Natural killer cell (primary cell): ENCODE results near the gene CEMIP. TPM values are rescaled to one million over a fixed set of nuclear protein-coding genes. Genes with fewer than 3 reads are reported as not detected.

Experiments
- ATAC-seq, 3 donors: fragments of 150-1000 bp in 2 of 3; fragments of 200-7000 bp in 1 of 3; cut with Tn5 transposase; 1 replicate in 1 of 3; 2 replicates in 2 of 3; pipeline ENCODE4 v1.10.0; 2021; ENCODE audit warnings: mild to moderate bottlenecking in 2 of 3, moderate library complexity in 2 of 3
- DNase-seq, 2 donors: peaks; one replicate each; pipeline versions ENCODE4 v3.0.0 to v3.0.0-alpha.2; 2013 to 2021; ENCODE audit warnings: mixed read lengths in 1 of 2
- H3K27ac ChIP-seq: one replicate; pipeline ENCODE4 v1.5.1; 2013; ENCODE audit warnings: mild to moderate bottlenecking, low read length
- H3K27me3 ChIP-seq: one replicate; pipeline ENCODE4 v1.6.1; 2013; ENCODE audit warnings: low read length; ENCODE audit not compliant: control insufficient read depth, insufficient read depth
- H3K36me3 ChIP-seq: one replicate; pipeline ENCODE4 v1.6.1; 2013; ENCODE audit warnings: low read length; ENCODE audit not compliant: control insufficient read depth, insufficient read depth
- H3K4me1 ChIP-seq: one replicate; pipeline ENCODE4 v1.6.1; 2013; ENCODE audit warnings: low read length; ENCODE audit not compliant: control insufficient read depth, insufficient read depth
- H3K4me3 ChIP-seq: one replicate; pipeline ENCODE4 v1.5.1; 2013; ENCODE audit warnings: low read length
- H3K9me3 ChIP-seq: one replicate; pipeline ENCODE4 v1.6.1; 2013; ENCODE audit warnings: low read length; ENCODE audit not compliant: control insufficient read depth, insufficient read depth
- H3K27ac Mint-ChIP-seq, 2 donors: one replicate each; pipeline ENCODE4 v1.8.0; 2022; ENCODE audit warnings: mild to moderate bottlenecking in 2 of 2, mixed read lengths in 2 of 2, moderate library complexity in 1 of 2
- H3K27me3 Mint-ChIP-seq, 2 donors: one replicate each; pipeline ENCODE4 v1.8.0; 2022; ENCODE audit warnings: low read depth in 2 of 2, mixed read lengths in 2 of 2
- H3K36me3 Mint-ChIP-seq: one replicate; pipeline ENCODE4 v1.8.0; 2022; ENCODE audit warnings: mixed read lengths
- H3K4me1 Mint-ChIP-seq, 2 donors: one replicate each; pipeline ENCODE4 v1.8.0; 2022; ENCODE audit warnings: mixed read lengths in 2 of 2
- H3K4me3 Mint-ChIP-seq: one replicate; pipeline ENCODE4 v1.8.0; 2022; ENCODE audit warnings: mild to moderate bottlenecking, moderate library complexity, mixed read lengths
- H3K9me3 Mint-ChIP-seq, 2 donors: one replicate each; pipeline ENCODE4 v1.8.0; 2022; ENCODE audit warnings: mixed read lengths in 2 of 2
- CTCF ChIP-seq: fragments of 200-600 bp; IDR thresholded peaks from one replicate; pipeline ENCODE4 v1.8.0; 2022; ENCODE audit warnings: antibody characterized with exemption
- WGBS: methylation state at CpG from one replicate; pipeline ENCODE4 v1.1.7; 2013; ENCODE audit warnings: missing lambda C conversion rate; ENCODE audit not compliant: insufficient coverage; 5-methylcytosine and 5-hydroxymethylcytosine counted together
- intact Hi-C: fragments of 100-400 bp; cut with micrococcal nuclease; formaldehyde crosslinking; loops from one replicate; pipeline ENCODE4 v1.14.2; 2022
- total RNA-seq, 4 donors: library from RNA; stranded (reverse); fragments of 120-200 nt in 1 of 4; gene quantifications; one replicate each; pipeline versions ENCODE4 v1.2.3 to v1.2.4, GENCODE V29; 2013 to 2022

CEMIP gene
- total RNA-seq, 3 donors from 2014 or later (not counting 1 experiment from before 2014, with no cell fraction given): 0.07 to 0.82 TPM; not detected in 1

- WGBS: 100% methylated on average over 1 of the region's 1 CpG
- H3K9me3 Mint-ChIP-seq: no peaks in the 10 kb centered on the region
- no peak for TF ChIP-seq CTCF
- H3K4me3 Mint-ChIP-seq: peak overlapping the region; percentile 56
- H3K36me3 Mint-ChIP-seq: no peaks in the 10 kb centered on the region
- H3K27me3 Mint-ChIP-seq: no peaks in the 10 kb centered on the region
- Histone ChIP-seq H3K27me3 (no peaks in the 10 kb centered on the region), H3K4me3 (no peak overlapping the region), H3K36me3 (peaks cover 3% of the 10 kb centered on the region), H3K9me3 (no peaks in the 10 kb centered on the region), H3K27ac (peak overlapping the region; percentile 6), H3K4me1 (peaks cover 17% of the 10 kb centered on the region)
- intact Hi-C loops: no loop called here
- ATAC-seq (no peak), DNase-seq (peak in 1 of 2 donors; percentile 36)
- H3K4me1 Mint-ChIP-seq: peaks cover 20 to 25% of the 10 kb centered on the region in 2 donors
- H3K27ac Mint-ChIP-seq: peak overlapping the region; percentile 70 to 96
These were observed 219.1 kb downstream of the CEMIP start for GRCh38 chr15:80998251-80998650.

GRCh38 chr15:80999623-81000036, 220.5 kb downstream of the CEMIP start:
- Histone ChIP-seq H3K4me3 (peak overlapping the region; percentile 94), H3K36me3 (peaks cover 4% of the 10 kb centered on the region), H3K27me3 (no peaks in the 10 kb centered on the region), H3K27ac (peak overlapping the region; percentile 98), H3K4me1 (peaks cover 20% of the 10 kb centered on the region), H3K9me3 (no peaks in the 10 kb centered on the region)
- under 1% methylated on average over 12 of the region's 13 CpGs for WGBS
- TF ChIP-seq CTCF: no peak
- no peak for ATAC-seq
- H3K4me3 Mint-ChIP-seq: peak overlapping the region; percentile 94
- peak in 1 of 2 donors; percentile 81 for DNase-seq
- intact Hi-C loops: loop anchor here (1.0 kb wide), 1 partner anchor 9 kb away; no protein-coding TSS in a partner anchor
- no peaks in the 10 kb centered on the region for H3K27me3 Mint-ChIP-seq
- peak overlapping the region; percentile 94 to 96 for H3K27ac Mint-ChIP-seq
- no peaks in the 10 kb centered on the region for H3K36me3 Mint-ChIP-seq
- H3K4me1 Mint-ChIP-seq: peaks cover 33 to 39% of the 10 kb centered on the region in 2 donors
- no peaks in the 10 kb centered on the region for H3K9me3 Mint-ChIP-seq

GRCh38 chr15:81000144-81000623, 221.0 kb downstream of the CEMIP start:
- DNase-seq (peak in 1 of 2 donors; percentile 52), ATAC-seq (no peak)
- Mint-ChIP-seq H3K27me3 (no peaks in the 10 kb centered on the region), H3K27ac (peak overlapping the region; percentile 94 to 96), H3K36me3 (no peaks in the 10 kb centered on the region), H3K9me3 (no peaks in the 10 kb centered on the region), H3K4me3 (peak overlapping the region; percentile 94), H3K4me1 (peaks cover 39 to 44% of the 10 kb centered on the region in 2 donors)
- peak overlapping the region; percentile 94 for H3K4me3 ChIP-seq
- no peaks in the 10 kb centered on the region for H3K9me3 ChIP-seq
- H3K27me3 ChIP-seq: no peaks in the 10 kb centered on the region
- H3K36me3 ChIP-seq: peaks cover 4% of the 10 kb centered on the region
- peaks cover 20% of the 10 kb centered on the region for H3K4me1 ChIP-seq
- no peak for TF ChIP-seq CTCF
- 1% methylated on average over 21 of the region's 21 CpGs for WGBS
- H3K27ac ChIP-seq: peak overlapping the region; percentile 98
- intact Hi-C loops: loop anchor here (1.0 kb wide), 1 partner anchor 10 kb away; no protein-coding TSS in a partner anchor
